Fibroblast of lung (primary cell): ENCODE results near the gene FLNB. TPM values are rescaled to one million over a fixed set of nuclear protein-coding genes. Genes with fewer than 3 reads are reported as not detected.
A peak's percentile ranks its signal among the peaks of the same experiment; 100 is the strongest.

Source experiments
- DNase-seq, 2 donors: peaks; one replicate each; pipeline versions ENCODE4 v3.0.0 to v3.0.0-alpha.2; 2010; ENCODE audit warnings: low read depth in 2 of 2
- H2AFZ ChIP-seq: 2 replicates; pipeline ENCODE4 v1.5.1; 2012; ENCODE audit warnings: low read length, control low read depth, inconsistent platforms
- H3K27ac ChIP-seq: 2 replicates; pipeline ENCODE4 v1.5.1; 2011; ENCODE audit warnings: low read length, control low read depth; ENCODE audit not compliant: insufficient read depth
- H3K27me3 ChIP-seq: 2 replicates; pipeline ENCODE4 v1.5.1; 2011; ENCODE audit warnings: mild to moderate bottlenecking, low read length; ENCODE audit not compliant: control insufficient read depth, insufficient read depth
- H3K36me3 ChIP-seq: 2 replicates; pipeline ENCODE4 v1.5.1; 2011; ENCODE audit warnings: low read length; ENCODE audit not compliant: control insufficient read depth, insufficient read depth
- H3K4me1 ChIP-seq: 2 replicates; pipeline ENCODE4 v1.5.1; 2011; ENCODE audit warnings: low read length; ENCODE audit not compliant: control insufficient read depth, insufficient read depth; ENCODE audit errors: extremely low read depth
- H3K4me2 ChIP-seq: 2 replicates; pipeline ENCODE4 v1.5.1; 2011; ENCODE audit warnings: low read length, control low read depth; ENCODE audit not compliant: insufficient read depth; ENCODE audit errors: extremely low read depth
- H3K4me3 ChIP-seq, 4 experiments: fragments of 200-600 bp in 1 of 4; sonication (generic) in 1 of 4; replicated peaks in 1 of 4; 2 replicates each; pipeline ENCODE4 v1.5.1; 2011 to 2016; ENCODE audit warnings: low read length in 4 of 4, low read depth in 3 of 4, mild to moderate bottlenecking in 3 of 4, control low read depth in 2 of 4, inconsistent platforms in 1 of 4, mixed read lengths in 1 of 4; ENCODE audit not compliant: insufficient read depth in 1 of 4; ENCODE audit errors: control extremely low read depth in 1 of 4
- H3K79me2 ChIP-seq: 2 replicates; pipeline ENCODE4 v1.5.1; 2012; ENCODE audit warnings: mild to moderate bottlenecking, low read length, inconsistent platforms; ENCODE audit not compliant: control insufficient read depth, insufficient read depth
- H3K9ac ChIP-seq: 2 replicates; pipeline ENCODE4 v1.5.1; 2011; ENCODE audit warnings: mild to moderate bottlenecking, low read length, control low read depth; ENCODE audit not compliant: insufficient read depth
- H3K9me3 ChIP-seq: 2 replicates; pipeline ENCODE4 v1.5.1; 2012; ENCODE audit warnings: low read depth, low read length; ENCODE audit not compliant: control insufficient read depth, insufficient read depth
- H4K20me1 ChIP-seq: 2 replicates; pipeline ENCODE4 v1.5.1; 2011; ENCODE audit warnings: low read length; ENCODE audit not compliant: control insufficient read depth, insufficient read depth; ENCODE audit errors: extremely low read depth
- EZH2 ChIP-seq: IDR thresholded peaks from 2 replicates; pipeline ENCODE4 v1.5.1; 2012; ENCODE audit warnings: low read length, control low read depth, mild to moderate bottlenecking; ENCODE audit errors: missing control alignments
- polyA plus RNA-seq, 2 donors: library from polyadenylated mRNA; depleted of rRNA in 1 of 2; stranded (reverse) in 1 of 2; unstranded in 1 of 2; fragments of >200 nt; gene quantifications; 2 replicates each; pipeline ENCODE4 v1.2.1, GENCODE V29; 2011 to 2012; ENCODE audit warnings: missing spikeins in 1 of 2
- total RNA-seq: library from RNA; depleted of rRNA; stranded (reverse); fragments of >200 nt; gene quantifications from 2 replicates; pipeline ENCODE4 v1.2.1, GENCODE V29; 2014
- TF ChIP-seq, protein P1 (sequence below), 2 donors: IDR thresholded peaks in 1 of 2; conservative IDR thresholded peaks in 1 of 2; 1 replicate in 1 of 2; 2 replicates in 1 of 2; pipeline ENCODE4 v1.5.1; 2011 to 2012; ENCODE audit warnings: low read length in 2 of 2, control low read depth in 1 of 2, inconsistent platforms in 1 of 2, low read depth in 1 of 2, mild to moderate bottlenecking in 1 of 2

FLNB gene
- total and polyA plus RNA-seq, 2 donors (not counting 1 experiment from before 2014, with no cell fraction given): 81.7 to 105 TPM

DNA sequence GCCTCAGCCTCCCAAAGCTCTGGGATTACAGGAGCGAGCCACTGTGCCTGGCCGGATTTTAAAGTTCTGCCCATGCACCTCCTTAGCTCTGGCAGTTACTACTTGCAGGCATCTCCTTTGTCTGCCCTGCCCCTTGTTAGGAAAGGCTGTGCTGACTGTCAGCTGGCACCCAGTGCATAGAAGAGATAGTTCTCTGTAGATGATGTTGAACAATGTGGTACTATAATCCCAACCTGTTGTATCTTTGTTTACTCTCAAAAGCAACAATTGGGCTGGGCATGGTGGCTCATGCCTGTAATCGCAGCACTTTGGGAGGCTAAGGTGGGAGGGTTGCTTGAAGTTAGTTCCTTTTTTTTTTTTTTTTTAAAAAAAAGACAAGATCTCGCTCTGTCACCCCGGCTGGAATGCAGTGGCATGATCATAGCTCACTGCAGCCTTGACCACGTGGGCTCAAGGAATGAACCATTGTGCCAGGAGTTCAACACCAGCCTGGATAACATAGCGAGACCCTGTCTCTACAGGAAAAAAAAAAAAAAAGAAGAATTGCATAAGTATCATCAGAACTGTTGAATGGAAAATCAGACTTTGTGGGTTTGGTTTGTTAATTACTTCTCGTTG, 30.6 kb downstream of the FLNB start:
- H2AFZ ChIP-seq: no peak overlapping the region
- TF ChIP-seq, protein P1, sequence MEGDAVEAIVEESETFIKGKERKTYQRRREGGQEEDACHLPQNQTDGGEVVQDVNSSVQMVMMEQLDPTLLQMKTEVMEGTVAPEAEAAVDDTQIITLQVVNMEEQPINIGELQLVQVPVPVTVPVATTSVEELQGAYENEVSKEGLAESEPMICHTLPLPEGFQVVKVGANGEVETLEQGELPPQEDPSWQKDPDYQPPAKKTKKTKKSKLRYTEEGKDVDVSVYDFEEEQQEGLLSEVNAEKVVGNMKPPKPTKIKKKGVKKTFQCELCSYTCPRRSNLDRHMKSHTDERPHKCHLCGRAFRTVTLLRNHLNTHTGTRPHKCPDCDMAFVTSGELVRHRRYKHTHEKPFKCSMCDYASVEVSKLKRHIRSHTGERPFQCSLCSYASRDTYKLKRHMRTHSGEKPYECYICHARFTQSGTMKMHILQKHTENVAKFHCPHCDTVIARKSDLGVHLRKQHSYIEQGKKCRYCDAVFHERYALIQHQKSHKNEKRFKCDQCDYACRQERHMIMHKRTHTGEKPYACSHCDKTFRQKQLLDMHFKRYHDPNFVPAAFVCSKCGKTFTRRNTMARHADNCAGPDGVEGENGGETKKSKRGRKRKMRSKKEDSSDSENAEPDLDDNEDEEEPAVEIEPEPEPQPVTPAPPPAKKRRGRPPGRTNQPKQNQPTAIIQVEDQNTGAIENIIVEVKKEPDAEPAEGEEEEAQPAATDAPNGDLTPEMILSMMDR (conservative IDR thresholded peaks at IDR 0.05 in 1 of 2, IDR thresholded peaks at IDR 0.05 in 1 of 2; ENCODE audit: low read depth in 1 of 2, low read length in 2 of 2): no peak
- TF ChIP-seq EZH2: no peak
- no peaks in the 10 kb centered on the region for H3K9me3 ChIP-seq
- no peaks in the 10 kb centered on the region for H3K36me3 ChIP-seq
- H3K4me1 ChIP-seq: peaks cover 24% of the 10 kb centered on the region
- peaks cover 78% of the 10 kb centered on the region for H3K79me2 ChIP-seq
- no peak overlapping the region for H3K27ac ChIP-seq
- no peak overlapping the region for H3K9ac ChIP-seq
- H4K20me1 ChIP-seq: no peaks in the 10 kb centered on the region
- no peak overlapping the region for H3K4me2 ChIP-seq
- H3K4me3 ChIP-seq: no peak overlapping the region
- DNase-seq: peak in 1 of 2 donors; percentile 58
- no peaks in the 10 kb centered on the region for H3K27me3 ChIP-seq

DNA sequence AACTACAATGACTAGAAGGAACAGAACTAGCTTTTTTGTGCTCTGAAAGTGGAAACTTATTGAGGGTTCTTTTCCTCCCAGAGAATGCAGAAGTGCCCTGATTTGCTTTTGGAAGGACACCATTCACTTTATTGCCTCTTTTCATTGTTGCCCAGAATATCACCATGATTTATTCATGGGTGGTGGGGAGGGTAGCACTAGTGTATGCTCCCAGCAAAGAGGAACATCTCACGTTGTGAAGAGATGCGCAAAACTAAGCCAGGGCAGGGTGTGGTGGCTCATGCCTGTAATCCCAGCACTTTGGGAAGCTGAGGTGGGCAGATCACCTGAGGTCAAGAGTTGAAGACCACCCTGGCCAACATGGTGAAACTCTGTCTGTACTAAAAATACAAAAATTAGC, 31.4 kb downstream of the FLNB start:
- H3K27ac ChIP-seq: no peak overlapping the region
- no peaks in the 10 kb centered on the region for H3K36me3 ChIP-seq
- H3K4me3 ChIP-seq: no peak overlapping the region
- H3K9ac ChIP-seq: no peak overlapping the region
- H4K20me1 ChIP-seq: no peaks in the 10 kb centered on the region
- peaks cover 32% of the 10 kb centered on the region for H3K4me1 ChIP-seq
- no peaks in the 10 kb centered on the region for H3K9me3 ChIP-seq
- no peaks in the 10 kb centered on the region for H3K27me3 ChIP-seq
- TF ChIP-seq EZH2: no peak
- TF ChIP-seq, protein P1 (conservative IDR thresholded peaks at IDR 0.05 in 1 of 2, IDR thresholded peaks at IDR 0.05 in 1 of 2; ENCODE audit: low read depth in 1 of 2, low read length in 2 of 2): no peak
- no peak for DNase-seq
- H3K79me2 ChIP-seq: peaks cover 82% of the 10 kb centered on the region
- H2AFZ ChIP-seq: no peak overlapping the region
- no peak overlapping the region for H3K4me2 ChIP-seq

DNA sequence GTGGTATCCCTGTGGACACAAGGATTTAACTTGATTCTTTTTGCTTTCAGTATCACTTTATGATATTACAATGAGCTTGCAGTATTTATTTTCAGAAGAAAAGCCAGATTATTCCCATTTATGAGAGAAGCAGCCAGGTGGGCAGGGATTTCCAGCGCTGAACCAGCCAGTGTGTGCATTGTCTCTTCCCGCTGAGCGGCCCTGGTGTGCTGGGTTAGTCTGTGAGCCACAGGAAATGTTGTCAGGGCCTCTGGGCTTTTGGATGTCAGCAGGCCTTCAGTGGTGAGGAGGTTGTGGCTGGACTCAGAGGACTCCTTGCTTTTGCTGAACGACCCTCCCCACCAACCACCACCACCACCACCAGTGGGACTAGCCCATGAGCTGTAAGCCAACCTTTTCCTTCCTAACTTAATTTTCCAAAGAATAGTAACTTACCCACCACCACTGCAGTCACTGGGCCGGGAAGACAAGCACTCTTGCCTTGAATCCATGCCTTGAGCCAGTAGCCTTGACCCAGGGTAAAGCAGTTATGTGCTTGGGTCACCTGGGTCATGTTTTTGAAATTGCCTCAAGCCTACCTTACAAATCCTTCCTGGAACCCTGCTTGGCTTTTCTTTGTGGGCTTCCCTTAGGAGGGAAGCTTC, 33.1 kb downstream of the FLNB start:
- no peaks in the 10 kb centered on the region for H3K36me3 ChIP-seq
- peak in 1 of 2 donors; percentile 66 for DNase-seq
- H2AFZ ChIP-seq: no peak overlapping the region
- no peaks in the 10 kb centered on the region for H3K27me3 ChIP-seq
- no peak for TF ChIP-seq EZH2
- TF ChIP-seq, protein P1 (conservative IDR thresholded peaks at IDR 0.05 in 1 of 2, IDR thresholded peaks at IDR 0.05 in 1 of 2; ENCODE audit: low read depth in 1 of 2, low read length in 2 of 2): no peak
- H3K4me2 ChIP-seq: peak overlapping the region; percentile 45
- peak overlapping the region; percentile 51 for H3K27ac ChIP-seq
- peaks cover 35% of the 10 kb centered on the region for H3K4me1 ChIP-seq
- peaks cover 78% of the 10 kb centered on the region for H3K79me2 ChIP-seq
- no peaks in the 10 kb centered on the region for H3K9me3 ChIP-seq
- H4K20me1 ChIP-seq: no peaks in the 10 kb centered on the region
- no peak overlapping the region for H3K9ac ChIP-seq
- H3K4me3 ChIP-seq: no peak overlapping the region
